ENCODE results near the gene BICRA. TPM values are rescaled to one million over a fixed set of nuclear protein-coding genes. Genes with fewer than 3 reads are reported as not detected.
A peak's percentile ranks its signal among the peaks of the same experiment; 100 is the strongest.

The BICRA gene
- polyA plus RNA-seq, 1 donor (not counting 4 experiments of a cell fraction or from before 2014, with no cell fraction given): 0.42 TPM

DNA sequence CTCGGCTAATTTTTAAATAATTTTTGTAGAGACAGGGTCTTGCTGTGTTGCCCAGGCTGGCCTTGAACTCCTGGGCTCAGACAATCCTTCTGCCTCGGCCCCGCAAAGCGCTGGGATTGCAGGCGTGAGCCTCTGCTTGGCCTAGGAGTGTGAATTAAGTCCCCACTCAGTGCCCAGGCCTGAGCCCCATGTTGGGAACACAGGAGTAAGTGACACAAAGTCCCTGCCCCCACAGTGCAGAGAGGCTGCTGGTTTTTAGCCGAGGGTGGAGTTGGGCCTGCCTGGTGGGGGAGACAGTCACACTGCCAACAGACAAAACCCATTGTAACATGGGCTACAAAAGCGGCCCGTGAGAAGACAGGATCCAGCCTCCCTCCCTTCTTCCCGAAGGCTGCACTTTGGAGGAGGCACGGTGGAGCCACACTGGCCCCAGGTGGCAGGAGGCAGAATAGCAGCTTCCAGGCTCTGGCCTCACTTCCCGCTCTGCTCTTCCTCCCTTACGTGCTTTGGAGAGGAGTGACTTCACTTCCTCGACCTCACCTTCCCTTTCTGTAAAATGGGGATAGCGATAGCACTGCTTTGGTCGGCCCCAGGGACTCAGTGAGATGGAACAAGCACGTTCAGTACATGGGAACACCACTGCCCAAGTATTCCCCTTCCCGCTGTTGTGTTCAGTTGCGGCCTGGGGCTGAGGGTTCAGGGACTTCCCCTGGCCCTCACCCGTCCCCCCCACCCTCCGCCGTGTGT, 89.1 kb downstream of the BICRA start:
- Histone ChIP-seq H3K9me3 (ENCODE audit: control insufficient read depth, low read depth, low read length) (no peaks in the 10 kb centered on the region), H3K4me3 (ENCODE audit: control insufficient read depth in 2 of 3, extremely low read depth in 1 of 3, insufficient read depth in 2 of 3, low read depth in 1 of 3, low read length in 3 of 3) (no peak overlapping the region), H2AFZ (ENCODE audit: control insufficient read depth, low read length) (no peak overlapping the region), H3K4me1 (ENCODE audit: control insufficient read depth, extremely low read depth, insufficient read depth, low read length) (peaks cover 2% of the 10 kb centered on the region), H3K4me2 (ENCODE audit: control insufficient read depth, extremely low read depth, insufficient read depth, low read depth, low read length) (no peak overlapping the region), H3K9me1 (ENCODE audit: control insufficient read depth, extremely low read depth, insufficient read depth, low read length) (no peaks in the 10 kb centered on the region), H3K27ac (ENCODE audit: control insufficient read depth, insufficient read depth, low read length) (no peak overlapping the region), H3K27me3 (ENCODE audit: control insufficient read depth, extremely low read depth, insufficient read depth, low read length) (no peaks in the 10 kb centered on the region), H3K79me2 (ENCODE audit: control insufficient read depth, insufficient read depth, low read length) (no peaks in the 10 kb centered on the region), H3K36me3 (ENCODE audit: control insufficient read depth in 2 of 2, extremely low read depth in 1 of 2, insufficient read depth in 2 of 2, low read length in 2 of 2) (peaks cover 12 to 18% of the 10 kb centered on the region in 2 experiments), H4K20me1 (ENCODE audit: control insufficient read depth, extremely low read depth, insufficient read depth, low read length) (no peaks in the 10 kb centered on the region), H3K9ac (ENCODE audit: control insufficient read depth, extremely low read depth, insufficient read depth, low read length) (no peak overlapping the region)
- dilution Hi-C loops (cut with MboI; ENCODE audit: extremely low pct_ligation_motif_present, low sequenced_read_pairs): no loop called here
- DNase-seq (ENCODE audit: low read depth, low spot score) (no peak), FAIRE-seq (peak; percentile 86)
- no peak for TF ChIP-seq EZH2 (IDR thresholded peaks at IDR 0.05; ENCODE audit: low read length)
- TF ChIP-seq CTCF (optimal IDR thresholded peaks at IDR 0.05 in 1 of 3, IDR thresholded peaks at IDR 0.05 in 1 of 3, conservative IDR thresholded peaks at IDR 0.05 in 1 of 3; ENCODE audit: extremely low read depth in 1 of 3, insufficient read depth in 2 of 3, low read length in 3 of 3): peak; percentile 99 to 100 (median 99)

- peaks cover 16 to 18% of the 10 kb centered on the region in 2 experiments for H3K36me3 ChIP-seq (ENCODE audit: control insufficient read depth in 2 of 2, extremely low read depth in 1 of 2, insufficient read depth in 2 of 2, low read length in 2 of 2)
- dilution Hi-C loops (cut with MboI; ENCODE audit: extremely low pct_ligation_motif_present, low sequenced_read_pairs): no loop called here
- H2AFZ ChIP-seq (ENCODE audit: control insufficient read depth, low read length): no peak overlapping the region
These were observed 89.9 kb downstream of the BICRA start for GRCh38 chr19:47698631-47699359.

More at GRCh38 chr19:47698631-47699359, 89.9 kb downstream of the BICRA start:
- no peak overlapping the region for H3K27ac ChIP-seq (ENCODE audit: control insufficient read depth, insufficient read depth, low read length)
- DNase-seq (ENCODE audit: low read depth, low spot score): no peak
- no peak overlapping the region for H3K4me2 ChIP-seq (ENCODE audit: control insufficient read depth, extremely low read depth, insufficient read depth, low read depth, low read length)
- H3K9ac ChIP-seq (ENCODE audit: control insufficient read depth, extremely low read depth, insufficient read depth, low read length): no peak overlapping the region
- no peaks in the 10 kb centered on the region for H3K9me3 ChIP-seq (ENCODE audit: control insufficient read depth, low read depth, low read length)
- H3K4me1 ChIP-seq (ENCODE audit: control insufficient read depth, extremely low read depth, insufficient read depth, low read length): peaks cover 2% of the 10 kb centered on the region
- no peak overlapping the region for H3K4me3 ChIP-seq (ENCODE audit: control insufficient read depth in 2 of 3, extremely low read depth in 1 of 3, insufficient read depth in 2 of 3, low read depth in 1 of 3, low read length in 3 of 3)
- FAIRE-seq: no peak
- H4K20me1 ChIP-seq (ENCODE audit: control insufficient read depth, extremely low read depth, insufficient read depth, low read length): no peaks in the 10 kb centered on the region
- no peaks in the 10 kb centered on the region for H3K27me3 ChIP-seq (ENCODE audit: control insufficient read depth, extremely low read depth, insufficient read depth, low read length)
- no peaks in the 10 kb centered on the region for H3K9me1 ChIP-seq (ENCODE audit: control insufficient read depth, extremely low read depth, insufficient read depth, low read length)
- H3K79me2 ChIP-seq (ENCODE audit: control insufficient read depth, insufficient read depth, low read length): no peaks in the 10 kb centered on the region
- TF ChIP-seq CTCF (optimal IDR thresholded peaks at IDR 0.05 in 1 of 3, IDR thresholded peaks at IDR 0.05 in 1 of 3, conservative IDR thresholded peaks at IDR 0.05 in 1 of 3; ENCODE audit: extremely low read depth in 1 of 3, insufficient read depth in 2 of 3, low read length in 3 of 3) (no peak), EZH2 (IDR thresholded peaks at IDR 0.05; ENCODE audit: low read length) (no peak)

All from keratinocyte (primary cell).